H1 (cell line): ENCODE results near the gene PPIL3. TPM values are rescaled to one million over a fixed set of nuclear protein-coding genes. Genes with fewer than 3 reads are reported as not detected.

ENCODE experiments used
- CTCF ChIA-PET: fragments of 300-600 bp; sonication (Branson Sonifier 250); formaldehyde crosslinking; loops from one replicate; lab custom pipeline; 2021; ENCODE audit not compliant: partially characterized antibody; lab: Charles Lee
- POLR2A ChIA-PET: fragments of 300-600 bp; sonication (Branson Sonifier 250); formaldehyde crosslinking; loops from one replicate; lab custom pipeline; 2021; ENCODE audit warnings: inconsistent platforms; ENCODE audit not compliant: partially characterized antibody; lab: Charles Lee
- DNase-seq, 2 experiments: peaks; one replicate each; pipeline versions ENCODE4 v3.0.0 to v3.0.0-alpha.2; 2010 to 2022; ENCODE audit warnings: low spot score in 2 of 2, low read depth in 1 of 2, mixed read lengths in 1 of 2
- FAIRE-seq: peaks from 2 replicates; lab custom pipeline; 2011; peaks lifted over from hg19 to GRCh38; lab: Jason Lieb, UNC
- H2AFZ ChIP-seq: 2 replicates; pipeline ENCODE4 v1.8.1; 2012; ENCODE audit warnings: low read length, inconsistent platforms
- H2AK5ac ChIP-seq: 2 replicates; pipeline ENCODE4 v1.6.1; 2013; ENCODE audit warnings: low read depth, low read length
- H2BK120ac ChIP-seq: replicated peaks from 2 replicates; pipeline ENCODE3; 2013; ENCODE audit warnings: low read depth, low read length, inconsistent platforms
- H2BK12ac ChIP-seq: 2 replicates; pipeline ENCODE4 v1.6.1; 2013; ENCODE audit warnings: low read depth, low read length
- H2BK15ac ChIP-seq: 2 replicates; pipeline ENCODE4 v1.6.1; 2013; ENCODE audit warnings: low read length
- H2BK20ac ChIP-seq: 2 replicates; pipeline ENCODE4 v1.6.1; 2013; ENCODE audit warnings: low read length
- H2BK5ac ChIP-seq: 2 replicates; pipeline ENCODE4 v1.6.1; 2013; ENCODE audit warnings: low read depth, low read length
- H3K14ac ChIP-seq: 2 replicates; pipeline ENCODE4 v1.6.1; 2013; ENCODE audit warnings: inconsistent platforms; ENCODE audit not compliant: insufficient read length
- H3K18ac ChIP-seq: 2 replicates; pipeline ENCODE4 v1.6.1; 2013; ENCODE audit warnings: low read length; ENCODE audit errors: extremely low read depth
- H3K23ac ChIP-seq: 2 replicates; pipeline ENCODE4 v1.6.1; 2013; ENCODE audit warnings: inconsistent platforms; ENCODE audit not compliant: insufficient read length
- H3K23me2 ChIP-seq: 2 replicates; pipeline ENCODE4 v1.6.1; 2013; ENCODE audit warnings: low read depth, low read length
- H3K27ac ChIP-seq: 2 replicates; pipeline ENCODE4 v1.6.1; 2011; ENCODE audit warnings: low read depth, low read length, inconsistent platforms
- H3K27me3 ChIP-seq, 4 experiments: replicated peaks in 1 of 4; 1 replicate in 1 of 4; 2 replicates in 3 of 4; pipeline versions ENCODE4 v1.6.1 to v1.8.1; 2011 to 2013; ENCODE audit warnings: low read length in 3 of 4, mild to moderate bottlenecking in 3 of 4, inconsistent platforms in 2 of 4, mixed read lengths in 2 of 4, moderate library complexity in 1 of 4; ENCODE audit not compliant: control insufficient read depth in 3 of 4, insufficient read depth in 3 of 4; ENCODE audit errors: extremely low read depth in 1 of 4
- H3K36me3 ChIP-seq, 4 experiments: 2 replicates each; pipeline versions ENCODE4 v1.6.1 to v1.8.1; 2011 to 2013; ENCODE audit warnings: mild to moderate bottlenecking in 4 of 4, low read length in 3 of 4, moderate library complexity in 2 of 4, control low read depth in 1 of 4, inconsistent platforms in 1 of 4; ENCODE audit not compliant: insufficient read depth in 4 of 4, control insufficient read depth in 2 of 4
- H3K4ac ChIP-seq: replicated peaks from 2 replicates; pipeline ENCODE3; 2013; ENCODE audit warnings: low read length, low read depth, mixed read lengths, inconsistent platforms; ENCODE audit not compliant: insufficient read length
- H3K4me1 ChIP-seq, 4 experiments: replicated peaks in 1 of 4; 1 replicate in 1 of 4; 2 replicates in 3 of 4; pipeline versions ENCODE4 v1.6.1 to v1.8.1; 2011 to 2013; ENCODE audit warnings: low read length in 3 of 4, inconsistent platforms in 2 of 4, mixed read lengths in 1 of 4; ENCODE audit not compliant: insufficient read depth in 4 of 4, control insufficient read depth in 3 of 4
- H3K4me2 ChIP-seq, 2 experiments: 2 replicates each; pipeline versions ENCODE4 v1.6.1 to v1.8.1; 2011 to 2013; ENCODE audit warnings: low read depth in 2 of 2, low read length in 2 of 2, control low read depth in 1 of 2, inconsistent platforms in 1 of 2, mild to moderate bottlenecking in 1 of 2; ENCODE audit not compliant: insufficient read depth in 1 of 2
- H3K4me3 ChIP-seq, 4 experiments: fragments of 200-600, 300-600 bp in 1 of 4; sonication (generic), shearing (Covaris generic), sonication (Bioruptor Twin) in 1 of 4; 2 replicates each; pipeline versions ENCODE4 v1.5.1 to v1.8.1; 2011 to 2016; ENCODE audit warnings: low read length in 4 of 4, low read depth in 3 of 4, control low read depth in 2 of 4, inconsistent platforms in 2 of 4, mild to moderate bottlenecking in 2 of 4, mixed read lengths in 1 of 4, moderate library complexity in 1 of 4; ENCODE audit not compliant: insufficient read depth in 2 of 4; ENCODE audit errors: extremely low read depth in 1 of 4
- H3K56ac ChIP-seq: replicated peaks from 2 replicates; pipeline ENCODE3; 2013; ENCODE audit warnings: low read depth, mild to moderate bottlenecking, mixed read lengths, low read length, inconsistent platforms; ENCODE audit not compliant: insufficient read length
- H3K79me1 ChIP-seq: 2 replicates; pipeline ENCODE4 v1.6.1; 2013; ENCODE audit warnings: low read depth, low read length, control low read depth
- H3K79me2 ChIP-seq, 2 experiments: 2 replicates each; pipeline versions ENCODE4 v1.6.1 to v1.8.1; 2012 to 2013; ENCODE audit warnings: low read length in 2 of 2, mild to moderate bottlenecking in 2 of 2, inconsistent platforms in 1 of 2; ENCODE audit not compliant: insufficient read depth in 2 of 2, control insufficient read depth in 1 of 2
- H3K9ac ChIP-seq, 4 experiments: replicated peaks in 1 of 4; 1 replicate in 1 of 4; 2 replicates in 3 of 4; pipeline versions ENCODE4 v1.6.1 to v1.8.1; 2011 to 2013; ENCODE audit warnings: low read depth in 3 of 4, low read length in 3 of 4, control low read depth in 2 of 4, mild to moderate bottlenecking in 2 of 4, moderate library complexity in 2 of 4, inconsistent platforms in 1 of 4; ENCODE audit errors: extremely low read depth in 1 of 4
- H3K9me3 ChIP-seq, 2 experiments: 2 replicates each; pipeline versions ENCODE4 v1.6.1 to v1.8.1; 2012 to 2013; ENCODE audit warnings: mild to moderate bottlenecking in 2 of 2, moderate library complexity in 2 of 2, control low read depth in 1 of 2, inconsistent platforms in 1 of 2, low read depth in 1 of 2, low read length in 1 of 2, mixed read lengths in 1 of 2; ENCODE audit not compliant: insufficient read depth in 2 of 2
- H4K20me1 ChIP-seq, 2 experiments: replicated peaks in 1 of 2; 2 replicates each; pipeline versions ENCODE3 to v1.8.1; 2011 to 2013; ENCODE audit warnings: inconsistent platforms in 2 of 2, low read length in 2 of 2, mild to moderate bottlenecking in 1 of 2; ENCODE audit not compliant: insufficient read depth in 2 of 2, control insufficient read depth in 1 of 2
- H4K5ac ChIP-seq: 2 replicates; pipeline ENCODE4 v1.6.1; 2013; ENCODE audit warnings: low read length, low read depth, mixed read lengths, inconsistent platforms; ENCODE audit not compliant: insufficient read length
- H4K8ac ChIP-seq: 2 replicates; pipeline ENCODE4 v1.8.0; 2013; ENCODE audit warnings: mild to moderate bottlenecking, moderate library complexity, low read length, inconsistent platforms; ENCODE audit not compliant: insufficient read depth; ENCODE audit errors: extremely low read depth
- H4K91ac ChIP-seq: replicated peaks from 2 replicates; pipeline ENCODE3; 2013; ENCODE audit warnings: low read length, mixed read lengths, inconsistent platforms; ENCODE audit not compliant: insufficient read length
- ASH2L ChIP-seq: fragments of 200-600, 300-600 bp; sonication (generic); IDR thresholded peaks from one replicate; pipeline ENCODE4 v1.7.1; 2017; ENCODE audit warnings: low read length
- ATF3 ChIP-seq: IDR thresholded peaks from 2 replicates; pipeline ENCODE4 v1.6.1; 2011; ENCODE audit warnings: low read depth, mild to moderate bottlenecking, low read length; ENCODE audit not compliant: insufficient read depth
- BRCA1 ChIP-seq: IDR thresholded peaks from 2 replicates; pipeline ENCODE4 v1.6.1; 2012; ENCODE audit warnings: low read depth, low read length, improper control_type of control experiment
- CBX8 ChIP-seq: fragments of 300-800, 300-1000 bp; sonication (generic); IDR thresholded peaks from 2 replicates; pipeline ENCODE4 v1.7.1; 2016; ENCODE audit warnings: low read depth, low read length, borderline replicate concordance
- CEBPB ChIP-seq: IDR thresholded peaks from 2 replicates; pipeline ENCODE4 v1.6.1; 2012; ENCODE audit warnings: low read depth, low read length
- EGR1 ChIP-seq: IDR thresholded peaks from 2 replicates; pipeline ENCODE4 v1.6.1; 2011; ENCODE audit warnings: low read depth, low read length, borderline replicate concordance
- KDM1A ChIP-seq: fragments of 200-600, 300-600 bp; sonication (generic); IDR thresholded peaks from 2 replicates; pipeline ENCODE4 v1.7.1; 2016; ENCODE audit warnings: mild to moderate bottlenecking, low read length, borderline replicate concordance
- MAFK ChIP-seq: IDR thresholded peaks from 2 replicates; pipeline ENCODE4 v1.6.1; 2012; ENCODE audit warnings: low read depth, mild to moderate bottlenecking, improper control_type of control experiment, low read length
- MAX ChIP-seq: IDR thresholded peaks from 2 replicates; pipeline ENCODE4 v1.6.1; 2012; ENCODE audit warnings: inconsistent platforms
- POLR2A ChIP-seq, 2 experiments: IDR thresholded peaks; 1 replicate in 1 of 2; 2 replicates in 1 of 2; pipeline ENCODE4 v1.6.1; 2011; ENCODE audit warnings: low read depth in 2 of 2, low read length in 2 of 2, mild to moderate bottlenecking in 2 of 2; ENCODE audit errors: control extremely low read depth in 1 of 2
- POU5F1 ChIP-seq: IDR thresholded peaks from 2 replicates; pipeline ENCODE4 v1.6.1; 2011; ENCODE audit warnings: low read depth, mild to moderate bottlenecking, low read length, moderate library complexity
- RAD21 ChIP-seq, 2 experiments: IDR thresholded peaks in 1 of 2; conservative IDR thresholded peaks in 1 of 2; 2 replicates each; pipeline ENCODE4 v1.6.1; 2011; ENCODE audit warnings: low read depth in 2 of 2, low read length in 2 of 2, improper control_type of control experiment in 1 of 2, inconsistent platforms in 1 of 2, mild to moderate bottlenecking in 1 of 2, moderate library complexity in 1 of 2
- RNF2 ChIP-seq: fragments of 200-900, 300-1000 bp; sonication (generic); IDR thresholded peaks from 2 replicates; pipeline ENCODE4 v1.7.1; 2016; ENCODE audit warnings: borderline replicate concordance, low read depth, mild to moderate bottlenecking, antibody characterized with exemption, low read length; ENCODE audit not compliant: poor library complexity, severe bottlenecking; ENCODE audit errors: missing control alignments
- TAF1 ChIP-seq: IDR thresholded peaks from 2 replicates; pipeline ENCODE4 v1.6.1; 2011; ENCODE audit warnings: mild to moderate bottlenecking, low read depth, low read length
- WGBS, 2 experiments: shearing (Covaris generic) in 1 of 2; methylation state at CpG; one replicate each; pipeline versions ENCODE4 v1.1.6 to v1.1.7; 2013 to 2015; ENCODE audit warnings: low lambda C conversion rate in 2 of 2, mixed read lengths in 2 of 2, inconsistent platforms in 1 of 2, low coverage in 1 of 2, missing lambda C conversion rate in 1 of 2; ENCODE audit not compliant: insufficient replicate concordance in 2 of 2, insufficient coverage in 1 of 2, insufficient read length in 1 of 2; ENCODE audit errors: extremely low coverage in 1 of 2, missing lambda C conversion rate in 1 of 2; 5-methylcytosine and 5-hydroxymethylcytosine counted together
- polyA plus RNA-seq, 7 experiments: library from polyadenylated mRNA; depleted of rRNA in 3 of 7; stranded (reverse) in 5 of 7; unstranded in 2 of 7; fragments of >200 nt in 5 of 7; fragments of 200-250 nt in 2 of 7; gene quantifications; 1 replicate in 5 of 7; 2 replicates in 1 of 7; 4 replicates in 1 of 7; pipeline versions ENCODE4 v1.2.1 to v1.2.3, GENCODE V29; 2011 to 2013; ENCODE audit warnings: missing spikeins in 2 of 7, mixed read lengths in 2 of 7
- total RNA-seq: library from RNA; stranded (reverse); fragmentation: NEBNext Ultra II Directional; extraction: Animal tissue kit (Norgen Biotek cat#: 25700); gene quantifications from 2 replicates; pipeline ENCODE4 v1.2.1, GENCODE V29; 2021

The PPIL3 gene
- total and polyA plus RNA-seq, 2 of the 8 experiments (the other 6 are each of a cell fraction or from before 2014, with no cell fraction given): 30.4 to 48.7 TPM

GRCh38 chr2:200852605-200853004 is 36.3 kb downstream of the PPIL3 start:
- DNase-seq (no peak), FAIRE-seq (no peak)
- Histone ChIP-seq H3K23ac (no peak overlapping the region), H4K8ac (no peak overlapping the region), H3K14ac (no peak overlapping the region), H3K27ac (no peak overlapping the region), H2BK12ac (no peak overlapping the region), H3K4ac (no peak overlapping the region), H2BK20ac (no peak overlapping the region), H3K4me2 (no peak overlapping the region), H3K9me3 (no peaks in the 10 kb centered on the region), H2AK5ac (no peak overlapping the region), H3K4me1 (no peaks in the 10 kb centered on the region), H2BK15ac (no peak overlapping the region), H3K36me3 (peaks cover 20 to 68% (median 47%) of the 10 kb centered on the region in 4 experiments), H3K4me3 (no peak overlapping the region), H3K27me3 (no peaks in the 10 kb centered on the region), H3K79me2 (no peaks in the 10 kb centered on the region), H2BK5ac (no peak overlapping the region), H4K20me1 (peaks cover 2% of the 10 kb centered on the region in 2 experiments), H2AFZ (no peak overlapping the region), H3K18ac (no peak overlapping the region), H3K56ac (no peak overlapping the region), H3K79me1 (no peaks in the 10 kb centered on the region), H3K23me2 (no peaks in the 10 kb centered on the region), H4K91ac (no peak overlapping the region), H4K5ac (no peak overlapping the region), H3K9ac (no peak overlapping the region), H2BK120ac (no peak overlapping the region)
- POLR2A ChIA-PET: interaction anchor here (1.6 kb wide), 1 partner anchor 11 kb away, joined by 8 read pairs; the partner anchor contains the start of gene CLK1
- whole genome bisulfite sequencing, 2 experiments: 91% methylated on average over 2 of the region's 2 CpGs; no CpG with 5 or more reads in 1 of the 2 experiments
- CTCF ChIA-PET: interaction anchor here (0.8 kb wide), 1 partner anchor 216 kb away, joined by 3 read pairs; no protein-coding TSS in a partner anchor
- TF ChIP-seq CEBPB: no peak
- no peak for TF ChIP-seq RAD21 (IDR thresholded peaks at IDR 0.05 in 1 of 2, conservative IDR thresholded peaks at IDR 0.05 in 1 of 2; ENCODE audit: low read depth in 2 of 2, low read length in 2 of 2)
- TF ChIP-seq ASH2L: no peak
- no peak for TF ChIP-seq POLR2A (IDR thresholded peaks at IDR 0.05; ENCODE audit: control extremely low read depth in 1 of 2, low read depth in 2 of 2, low read length in 2 of 2)
- no peak for TF ChIP-seq BRCA1
- TF ChIP-seq MAX: no peak
- TF ChIP-seq RNF2: no peak
- no peak for TF ChIP-seq TAF1
- TF ChIP-seq POU5F1: no peak
- TF ChIP-seq KDM1A: no peak
- no peak for TF ChIP-seq EGR1
- TF ChIP-seq MAFK: no peak
- no peak for TF ChIP-seq CBX8
- no peak for TF ChIP-seq ATF3
